Hepatocyte (in vitro differentiated cells): Measurements from ENCODE around the gene PRCP.

Experiments used
- CTCF ChIP-seq: fragments of 200-600 bp; sonication (generic); IDR thresholded peaks from 2 replicates; pipeline ENCODE4 v1.5.1; 2016; ENCODE audit warnings: antibody characterized with exemption, mild to moderate bottlenecking; ENCODE audit not compliant: poor library complexity
- EZH2 ChIP-seq: fragments of 200-600 bp; sonication (generic); IDR thresholded peaks from 2 replicates; pipeline ENCODE4 v1.6.1; 2016; ENCODE audit warnings: antibody characterized with exemption, mild to moderate bottlenecking, borderline replicate concordance
- EZH2phosphoT487 ChIP-seq: fragments of 200-600 bp; sonication (generic); IDR thresholded peaks from one replicate; pipeline ENCODE4 v1.6.1; 2018; ENCODE audit warnings: antibody characterized with exemption, mild to moderate bottlenecking, low read depth, moderate library complexity; ENCODE audit not compliant: unreplicated experiment, severe bottlenecking

GRCh38 chr11:82807646-82808045 lies 92.6 kb downstream of the PRCP start:
- TF ChIP-seq CTCF, result no peak
- no peak for TF ChIP-seq EZH2phosphoT487
- no peak for TF ChIP-seq EZH2
